ENCODE results near the gene ABAT. TPM values are rescaled to one million over a fixed set of nuclear protein-coding genes. Genes with fewer than 3 reads are reported as not detected.

The ABAT gene
- total RNA-seq, 1 donor from 2014 or later: 10.7 TPM

DNA sequence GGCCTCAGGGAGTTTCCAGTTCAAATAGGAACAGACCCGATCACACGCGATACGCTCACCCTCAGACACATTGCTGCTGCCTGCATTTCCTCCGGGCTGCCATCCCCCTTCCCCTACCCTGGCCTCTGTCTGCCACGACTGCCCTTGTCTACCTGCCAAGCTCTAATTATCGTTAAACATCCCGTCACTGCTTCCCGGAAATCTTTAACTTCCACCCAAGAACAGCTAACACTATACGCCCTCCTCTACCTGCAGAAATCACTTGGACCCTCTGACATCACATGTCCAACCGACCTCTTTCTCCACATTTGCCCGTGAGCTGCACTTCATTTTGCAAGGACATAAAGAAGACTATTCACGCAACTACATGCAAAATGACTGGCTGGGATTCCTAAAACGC, 40.4 kb downstream of the ABAT start:
- intact Hi-C loops (cut with micrococcal nuclease): no loop called here

DNA sequence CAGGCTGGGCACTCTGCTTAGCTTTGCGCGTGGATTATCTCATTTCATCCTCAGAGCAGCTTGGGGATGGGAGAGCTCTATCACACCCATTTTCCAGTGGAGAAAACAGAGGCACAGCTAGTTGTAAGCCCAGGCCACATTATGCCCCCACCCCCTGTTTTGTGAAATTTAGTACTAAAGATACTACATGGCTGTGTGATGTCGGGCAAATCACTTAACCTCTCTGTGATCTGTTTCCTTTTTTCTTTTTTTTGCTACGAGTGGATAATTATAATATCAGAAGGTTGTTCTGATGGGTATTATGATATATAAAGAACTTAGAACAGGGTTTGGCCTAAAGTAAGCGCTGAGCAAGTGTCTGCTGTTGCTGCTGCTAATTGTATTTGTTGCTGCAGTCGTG, 41.6 kb downstream of the ABAT start:
- intact Hi-C loops (cut with micrococcal nuclease): no loop called here

DNA sequence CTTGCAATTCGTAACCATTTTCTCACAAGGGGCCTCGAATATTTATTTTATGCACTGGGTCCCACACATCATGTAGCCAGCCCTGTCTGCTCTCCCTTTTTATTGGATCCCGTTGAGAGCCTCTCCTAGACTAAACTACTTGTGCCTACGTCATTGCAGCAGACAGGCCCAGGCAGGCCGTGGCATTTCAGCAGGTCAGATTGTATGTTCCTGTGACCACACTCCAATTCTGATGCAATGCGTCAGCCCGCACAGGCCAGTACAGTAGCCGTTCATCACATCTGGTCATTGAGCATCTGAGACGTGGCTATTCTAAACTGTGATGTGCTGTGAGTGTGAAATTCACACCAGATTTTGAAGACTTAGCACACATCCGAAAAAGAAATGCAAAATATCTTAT, 42.2 kb downstream of the ABAT start:
- intact Hi-C loops (cut with micrococcal nuclease): no loop called here

DNA sequence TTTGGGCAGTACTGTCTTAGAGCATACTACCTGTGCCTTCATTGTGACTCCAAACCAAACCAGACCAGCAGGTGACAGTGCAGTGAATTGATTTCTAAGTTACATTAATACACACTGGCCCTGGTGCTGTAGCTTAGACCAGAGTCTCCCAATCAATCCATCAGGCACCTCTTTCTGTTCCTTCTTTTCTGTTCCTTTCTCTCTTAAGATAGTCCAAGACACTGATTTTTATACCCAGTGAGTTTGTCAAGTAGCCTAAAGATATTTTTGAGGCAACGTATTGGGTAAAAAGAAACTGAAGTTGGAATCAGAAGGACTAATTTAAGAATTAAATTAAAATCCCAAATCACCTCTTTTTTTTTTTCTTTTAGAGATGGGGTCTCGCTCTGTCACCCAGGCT, 43.1 kb downstream of the ABAT start:
- intact Hi-C loops (cut with micrococcal nuclease): no loop called here

- intact Hi-C loops (cut with micrococcal nuclease): no loop called here
Observed at GRCh38 chr16:8717892-8718415, 43.5 kb downstream of the ABAT start.

DNA sequence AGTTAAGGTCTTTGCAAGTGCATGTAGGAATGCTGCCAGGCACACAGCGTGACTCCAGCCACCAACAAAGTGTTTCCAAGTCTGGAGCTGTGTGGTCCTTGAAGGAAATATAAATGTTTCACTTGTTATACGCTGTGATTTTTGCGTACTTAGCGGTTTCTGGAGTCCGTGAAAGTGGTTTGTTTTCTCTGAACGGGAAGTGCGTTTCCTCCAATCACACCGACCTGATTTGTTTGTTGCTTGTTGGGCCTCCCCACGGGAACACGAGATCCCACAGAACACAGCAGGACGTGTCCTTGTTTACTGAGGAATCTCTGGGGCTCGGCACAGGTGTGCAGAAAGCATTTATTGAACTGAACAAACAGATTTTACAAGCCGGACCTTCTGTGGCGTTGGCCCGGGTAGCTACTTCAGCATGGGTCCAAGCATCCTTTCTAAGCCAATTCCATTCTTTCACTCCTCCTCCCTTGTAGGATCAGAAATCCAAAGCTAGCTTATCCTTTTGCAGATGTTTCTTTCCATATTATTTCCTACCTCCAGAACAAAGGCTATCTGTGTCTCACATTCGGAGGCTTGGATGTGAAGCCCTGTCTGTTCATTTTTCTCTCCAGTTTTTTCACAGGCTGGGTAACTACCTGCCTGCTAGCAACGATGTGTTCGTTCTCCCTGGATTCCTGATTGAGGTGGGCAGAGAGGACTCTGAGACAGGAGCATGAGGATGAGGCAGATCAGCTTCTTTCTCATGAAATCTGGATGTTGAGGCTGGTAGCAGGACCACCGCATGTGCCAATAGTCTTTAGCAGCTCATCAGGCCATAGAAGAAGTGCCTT, 44.6 kb downstream of the ABAT start:
- intact Hi-C loops (cut with micrococcal nuclease): no loop called here

DNA sequence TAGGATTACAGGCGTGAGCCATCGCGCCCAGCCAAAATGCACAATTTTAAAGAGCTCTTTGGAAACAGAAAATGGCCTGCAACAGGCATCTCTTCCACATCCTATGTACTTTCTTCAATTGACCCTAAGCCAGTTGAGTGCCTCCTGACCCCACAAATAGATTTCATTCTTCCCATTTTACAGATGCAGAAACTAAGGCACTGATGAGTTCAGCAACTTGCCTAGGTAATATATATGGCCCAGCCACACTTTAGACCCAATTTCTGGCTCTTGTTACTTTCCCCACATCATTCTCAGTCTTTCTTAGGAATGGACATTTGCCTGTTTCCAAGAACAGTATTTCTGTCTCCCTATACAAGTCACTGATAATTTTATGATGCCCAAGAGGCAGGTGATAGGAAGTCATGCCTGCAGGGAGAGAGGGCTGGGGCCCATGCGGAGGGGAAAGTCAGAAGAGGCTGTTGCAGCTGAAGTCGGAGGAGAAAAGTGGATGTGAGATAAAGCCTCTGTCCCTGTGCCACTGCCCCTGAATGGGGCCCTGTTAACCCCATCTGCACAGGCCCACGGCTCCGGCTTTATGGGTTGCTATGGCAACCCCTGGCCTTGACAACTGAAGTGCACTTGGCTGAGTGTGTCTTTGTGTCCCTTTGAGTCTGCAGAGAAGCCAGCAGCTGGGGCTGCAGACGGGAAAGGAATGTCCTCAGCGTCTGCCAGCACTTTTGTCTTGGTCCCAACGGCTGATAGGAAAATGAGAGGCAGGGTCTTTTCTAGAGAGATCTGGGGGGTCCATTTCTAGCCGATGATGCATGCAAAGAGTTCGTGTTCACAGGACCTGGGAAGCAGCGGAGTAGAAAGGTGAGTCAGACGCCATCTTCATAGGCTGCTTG, 45.9 kb downstream of the ABAT start:
- intact Hi-C loops (cut with micrococcal nuclease): no loop called here

DNA sequence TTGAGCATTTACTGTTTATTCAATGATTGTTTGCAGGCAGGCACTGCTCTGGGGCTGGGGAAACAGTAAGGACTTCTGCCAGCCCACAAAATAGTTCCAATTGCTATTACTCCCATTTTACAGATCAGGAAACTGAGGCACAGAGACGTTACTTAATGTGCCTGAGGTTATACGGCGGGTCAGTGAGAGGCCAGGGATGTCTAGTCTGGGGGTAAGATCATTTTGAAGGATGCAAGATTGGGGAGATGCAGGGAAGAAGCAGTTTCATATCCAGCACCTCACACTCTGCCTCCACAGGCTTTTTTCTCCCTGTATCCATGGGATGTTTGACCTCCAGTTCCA, 46.5 kb downstream of the ABAT start:
- intact Hi-C loops (cut with micrococcal nuclease): no loop called here

- intact Hi-C loops (cut with micrococcal nuclease): no loop called here
Observed at GRCh38 chr16:8721336-8722024, 47.1 kb downstream of the ABAT start.

DNA sequence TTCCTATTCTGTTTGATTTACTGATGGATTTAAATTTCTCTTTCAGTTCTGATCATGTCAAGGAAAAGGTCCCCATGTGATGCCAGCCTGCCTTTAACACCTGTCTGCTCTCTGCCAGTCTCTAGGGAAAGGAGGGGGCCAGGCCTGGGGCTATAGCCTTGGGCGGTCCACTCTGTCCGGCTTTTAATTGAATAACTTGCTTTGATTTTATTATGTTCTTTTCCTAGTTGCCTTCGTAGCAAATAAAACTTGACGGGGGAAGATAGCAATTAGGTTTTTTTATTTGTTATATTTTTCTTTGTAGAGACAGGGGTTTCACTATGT, 47.6 kb downstream of the ABAT start:
- intact Hi-C loops (cut with micrococcal nuclease): no loop called here

DNA sequence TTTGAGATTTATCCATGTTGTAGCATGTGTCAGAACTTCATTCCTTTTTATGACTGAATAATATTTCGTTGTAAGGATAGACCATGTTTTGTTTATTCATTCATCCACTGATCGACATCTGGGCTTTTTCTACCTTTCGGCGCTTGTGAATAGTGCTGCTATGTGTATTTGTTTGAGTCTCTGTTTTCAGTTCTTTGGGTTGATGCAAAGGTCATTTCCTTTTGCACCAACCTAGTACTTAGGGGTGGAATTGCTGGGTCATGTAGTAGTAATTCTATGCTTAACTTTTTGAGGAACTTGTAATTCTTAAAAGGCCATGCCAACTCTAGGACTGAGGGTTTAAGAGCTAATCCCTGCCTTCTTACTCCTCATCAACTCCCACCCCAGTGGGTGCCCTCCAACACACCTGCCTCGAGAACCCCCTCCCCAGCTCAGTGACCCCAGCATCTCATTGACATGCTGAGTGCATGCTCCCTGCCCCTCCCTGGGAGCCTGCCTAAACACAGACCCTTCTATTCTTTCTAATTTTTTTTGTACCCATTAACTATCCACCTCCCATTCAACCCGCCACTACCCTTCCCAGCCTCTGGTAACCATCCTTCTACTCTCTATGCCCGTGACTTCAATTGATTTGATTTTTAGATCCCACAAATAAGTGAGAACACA, 51.2 kb downstream of the ABAT start:
- intact Hi-C loops (cut with micrococcal nuclease): no loop called here

- intact Hi-C loops (cut with micrococcal nuclease): no loop called here
Observed at GRCh38 chr16:8727131-8727806, 52.9 kb downstream of the ABAT start.

- intact Hi-C loops (cut with micrococcal nuclease): no loop called here
Observed at GRCh38 chr16:8727857-8728618, 53.6 kb downstream of the ABAT start.

DNA sequence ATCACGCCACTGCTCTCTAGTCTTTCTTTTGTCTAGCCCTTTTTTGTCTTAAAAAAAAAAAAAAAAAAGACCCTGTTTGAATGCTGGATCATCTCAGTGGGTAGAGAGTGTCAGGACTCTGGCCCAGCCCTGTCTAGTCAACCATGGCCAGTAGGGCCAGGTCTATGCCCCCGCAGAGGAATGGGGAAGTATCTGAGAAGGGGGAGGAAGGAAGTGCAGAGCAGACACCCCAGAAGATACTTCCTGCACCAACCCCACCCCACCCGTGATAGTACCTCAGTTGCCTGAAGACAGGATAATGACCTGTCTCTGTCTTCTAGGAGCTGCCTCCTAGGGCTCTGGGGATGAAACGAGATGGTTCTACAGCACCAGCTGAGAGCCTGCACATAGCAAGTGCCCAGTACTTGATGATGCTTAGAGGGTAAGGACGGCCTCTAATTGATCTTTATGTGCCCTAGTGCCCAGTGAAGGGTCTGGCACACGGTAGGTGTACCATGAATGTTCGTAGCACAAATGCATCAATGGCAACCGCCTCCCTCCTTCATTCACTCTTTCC, 55.4 kb downstream of the ABAT start:
- intact Hi-C loops (cut with micrococcal nuclease): no loop called here

GRCh38 chr16:8730335-8730915, 56.0 kb downstream of the ABAT start:
- intact Hi-C loops (cut with micrococcal nuclease): no loop called here

- intact Hi-C loops (cut with micrococcal nuclease): no loop called here
Observed at GRCh38 chr16:8733849-8734540, 59.6 kb downstream of the ABAT start.

DNA sequence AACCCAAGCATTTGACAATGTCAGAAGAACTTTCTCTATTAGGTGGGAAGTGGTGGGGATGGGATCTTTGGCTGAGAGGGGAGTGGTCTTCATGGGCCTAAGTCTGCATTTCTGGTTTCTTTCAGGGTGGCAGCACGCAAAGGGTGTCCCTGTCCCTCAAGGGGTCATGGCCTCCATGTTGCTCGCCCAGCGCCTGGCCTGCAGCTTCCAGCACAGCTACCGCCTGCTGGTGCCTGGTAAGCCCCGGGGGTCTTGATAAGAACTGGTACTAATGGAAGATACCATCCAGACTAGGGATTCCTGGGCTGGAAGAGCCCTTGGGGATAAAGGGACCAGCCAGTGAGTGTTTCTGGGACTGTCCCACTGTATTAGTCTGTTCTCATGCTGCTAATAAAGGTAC, 61.2 kb downstream of the ABAT start:
- intact Hi-C loops (cut with micrococcal nuclease): no loop called here

DNA sequence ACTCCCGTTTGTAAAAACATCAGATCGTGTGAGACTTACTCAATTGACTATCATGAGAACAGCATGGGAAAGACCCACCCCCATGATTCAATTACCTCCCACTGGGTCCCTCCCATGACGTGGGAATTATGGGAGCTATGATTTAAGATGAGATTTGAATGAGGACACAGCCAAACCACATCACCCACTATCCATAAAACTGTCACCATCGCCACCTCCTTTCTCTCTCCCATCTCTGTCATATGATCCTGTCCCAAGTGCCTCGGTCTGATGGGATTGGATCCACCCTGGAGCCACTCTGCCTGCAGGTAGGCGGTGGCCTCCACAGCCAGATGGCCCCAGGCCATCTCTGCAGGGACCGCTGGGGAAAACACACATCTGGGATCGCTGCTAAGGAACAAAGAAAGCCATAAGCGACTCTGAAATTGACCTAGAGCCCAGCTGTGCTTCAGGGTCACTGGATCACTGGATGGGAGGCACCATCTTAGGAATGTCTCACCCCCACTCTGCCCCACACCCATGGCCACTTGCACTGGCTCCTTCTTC, 61.8 kb downstream of the ABAT start:
- intact Hi-C loops (cut with micrococcal nuclease): no loop called here

- intact Hi-C loops (cut with micrococcal nuclease): no loop called here
Observed at GRCh38 chr16:8739151-8739550, 64.7 kb downstream of the ABAT start.
